Activated CD4-positive, CD25-positive, alpha-beta regulatory T cell (primary cell): ENCODE data around the gene SMYD4.
"Not testable (repeated sequence)": the region's sequence is repeated elsewhere in the genome, so short reads cannot be mapped to it uniquely, and the experiment has no call there.

Experiments used
- DNase-seq, 4 experiments: peaks; one replicate each; lab custom pipeline; 2025; lab: John Stamatoyannopoulos, UW

Gene SMYD4

GRCh38 chr17:1753767-1754429 is 75.8 kb downstream of the SMYD4 start:
- DNase-seq = no peak

- no peak for DNase-seq
These were observed 77.1 kb downstream of the SMYD4 start for GRCh38 chr17:1752425-1753262.

- no peak for DNase-seq
These were observed 79.1 kb downstream of the SMYD4 start for GRCh38 chr17:1750628-1751027.

GRCh38 chr17:1746975-1747543 is 82.6 kb downstream of the SMYD4 start:
- DNase-seq = no peak

- DNase-seq = no peak
These were observed 84.1 kb downstream of the SMYD4 start for GRCh38 chr17:1745513-1746020.

GRCh38 chr17:1744551-1745512 is 84.9 kb downstream of the SMYD4 start:
- no peak for DNase-seq

GRCh38 chr17:1743088-1743439 is 86.6 kb downstream of the SMYD4 start:
- no peak for DNase-seq

GRCh38 chr17:1742371-1743087 is 87.2 kb downstream of the SMYD4 start, which contains the start of gene SERPINF2:
SERPINF2 (plus strand) TSS chr17:1742871; CDS start chr17:1744996, 2,125 bp downstream.
- no peak for DNase-seq

GRCh38 chr17:1741899-1742298 is 87.8 kb downstream of the SMYD4 start:
- DNase-seq = not testable (repeated sequence)

GRCh38 chr17:1737531-1738291 is 92.0 kb downstream of the SMYD4 start:
- DNase-seq = no peak

GRCh38 chr17:1736348-1737281 is 93.1 kb downstream of the SMYD4 start:
- DNase-seq = no peak

- no peak for DNase-seq
These were observed 93.8 kb downstream of the SMYD4 start for GRCh38 chr17:1735834-1736347.

- DNase-seq = no peak
These were observed 94.3 kb downstream of the SMYD4 start for GRCh38 chr17:1735418-1735817.

- DNase-seq = no peak
These were observed 95.9 kb downstream of the SMYD4 start for GRCh38 chr17:1733759-1734158.

GRCh38 chr17:1732833-1733321 is 96.8 kb downstream of the SMYD4 start:
- DNase-seq = no peak

- DNase-seq = no peak
These were observed 97.4 kb downstream of the SMYD4 start for GRCh38 chr17:1732241-1732832.

GRCh38 chr17:1731194-1731506 is 98.6 kb downstream of the SMYD4 start:
- no peak for DNase-seq
